Cardiac fibroblast (primary cell): Measurements from ENCODE around the gene TRPM3.

Experiments used
- DNase-seq, 2 donors: peaks; one replicate each; pipeline versions ENCODE4 v3.0.0 to v3.0.0-alpha.2; 2010; ENCODE audit warnings: low read depth in 2 of 2
- H3K4me3 ChIP-seq, 2 donors: replicated peaks in 1 of 2; 1 replicate in 1 of 2; 2 replicates in 1 of 2; pipeline ENCODE4 v1.5.1; 2011; ENCODE audit warnings: low read depth in 2 of 2, low read length in 2 of 2, mild to moderate bottlenecking in 2 of 2, moderate library complexity in 1 of 2
- CTCF ChIP-seq: IDR thresholded peaks from one replicate; pipeline ENCODE4 v1.5.1; 2011; ENCODE audit warnings: low read depth, mild to moderate bottlenecking, low read length, inconsistent platforms

Gene TRPM3

GRCh38 chr9:70593241-70593640, 528.2 kb downstream of the TRPM3 start:
- no peak for TF ChIP-seq CTCF
- DNase-seq, result no peak
- no peak overlapping the region for H3K4me3 ChIP-seq

GRCh38 chr9:70590315-70590677, 531.1 kb downstream of the TRPM3 start:
- peak in 1 of 2 donors; percentile 56 for DNase-seq
- H3K4me3 ChIP-seq, result no peak overlapping the region
- TF ChIP-seq CTCF, result no peak

- peak overlapping the region in 1 of 2 donors; percentile 3 for H3K4me3 ChIP-seq
- peak; percentile 89 to 93 for DNase-seq
- no peak for TF ChIP-seq CTCF
Observed at GRCh38 chr9:70589571-70590314, 531.7 kb downstream of the TRPM3 start.

GRCh38 chr9:70588999-70589398, 532.4 kb downstream of the TRPM3 start:
- no peak overlapping the region for H3K4me3 ChIP-seq
- no peak for TF ChIP-seq CTCF
- peak in 1 of 2 donors; percentile 16 for DNase-seq

DNA sequence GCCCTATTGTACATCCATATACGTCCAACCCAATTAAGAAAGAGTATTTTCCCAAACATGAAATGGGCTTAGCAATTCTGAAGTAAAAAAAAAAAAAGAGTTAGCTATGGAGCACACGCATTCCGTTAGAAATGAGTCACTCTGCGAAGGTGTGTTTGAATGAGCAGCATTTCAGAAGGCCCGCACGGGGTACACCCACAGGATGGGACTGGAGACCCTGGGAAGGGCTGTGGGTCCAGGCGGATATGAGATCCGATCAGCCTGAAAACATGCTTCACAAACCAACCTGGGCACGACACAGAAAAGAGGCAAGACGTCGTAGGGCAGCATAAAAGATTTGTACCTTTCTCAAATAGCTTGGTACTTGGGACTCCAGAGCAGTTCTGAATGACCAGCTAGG, 533.0 kb downstream of the TRPM3 start:
- no peak for TF ChIP-seq CTCF
- H3K4me3 ChIP-seq, result no peak overlapping the region
- DNase-seq, result peak in 1 of 2 donors; percentile 43

DNA sequence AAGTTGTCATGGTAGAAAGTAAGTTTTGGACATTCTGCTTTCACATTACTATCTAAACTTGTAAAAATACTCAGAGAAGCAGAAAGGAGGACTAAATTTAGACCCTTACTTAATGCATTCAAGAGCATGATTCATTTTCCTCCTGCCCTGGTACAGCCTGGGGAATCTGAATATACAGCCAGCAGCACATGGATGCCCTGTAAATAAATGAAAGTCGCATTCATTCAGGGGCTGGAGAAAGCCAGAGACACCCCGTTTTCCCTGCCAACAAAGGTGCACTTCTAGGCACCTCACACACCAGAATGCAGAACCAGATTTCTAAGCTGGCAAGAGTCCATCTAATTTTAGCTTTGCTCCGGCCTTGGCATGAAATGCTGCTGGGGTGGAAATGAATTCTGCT, 534.2 kb downstream of the TRPM3 start:
- TF ChIP-seq CTCF, result no peak
- DNase-seq, result peak; percentile 86 to 88
- H3K4me3 ChIP-seq, result no peak overlapping the region

DNA sequence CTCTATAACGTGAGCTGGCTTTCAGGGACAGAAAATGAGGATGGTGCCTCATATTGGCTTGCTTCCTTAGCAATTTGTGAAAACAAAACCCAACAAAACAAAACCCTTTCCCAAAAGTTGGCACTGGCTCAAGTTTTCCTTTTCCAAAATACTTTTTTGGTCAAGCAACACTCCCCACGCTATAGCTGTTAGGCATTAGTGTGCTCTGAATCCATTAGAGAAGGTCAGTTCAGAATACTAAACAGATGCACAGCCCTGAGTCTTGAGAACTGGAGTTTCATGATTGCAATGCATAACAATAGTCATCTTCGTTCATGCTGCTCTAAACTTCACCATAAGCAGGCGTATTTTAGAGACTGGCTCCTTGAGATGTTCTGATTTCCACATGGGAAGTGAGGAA, 534.9 kb downstream of the TRPM3 start:
- DNase-seq, result no peak
- no peak for TF ChIP-seq CTCF
- H3K4me3 ChIP-seq, result no peak overlapping the region
